IMR-90 (cell line): ENCODE measurements around the gene KAT2B. TPM values are rescaled to one million over a fixed set of nuclear protein-coding genes. Genes with fewer than 3 reads are reported as not detected.

Experiments used
- ATAC-seq: fragments of 200-7000 bp; cut with Tn5 transposase; 2 replicates; pipeline ENCODE4 v1.9.1; 2020; ENCODE audit warnings: low read depth, mild to moderate bottlenecking, moderate library complexity
- BruUV-seq: library from RNA; stranded (reverse); fragments of 400-500 nt; replicated peaks from 2 replicates; lab custom pipeline; 2021; lab: Mats Ljungman, UMichigan
- CTCF ChIA-PET: fragments of 300-600 bp; formaldehyde crosslinking; extraction: SDS; loops from one replicate; lab custom pipeline; 2021; ENCODE audit warnings: antibody characterized with exemption; lab: Yijun Ruan, JAX
- POLR2A ChIA-PET: fragments of 300-600 bp; sonication (Branson Sonifier 250); formaldehyde crosslinking; loops from one replicate; lab custom pipeline; 2022; ENCODE audit warnings: antibody characterized with exemption; ENCODE audit not compliant: unreplicated experiment; lab: Charles Lee
- DNase-seq: peaks from one replicate; pipeline ENCODE4 v3.0.0; 2013
- H2AFZ ChIP-seq: replicated peaks from 2 replicates; pipeline ENCODE3; 2013; ENCODE audit warnings: low read length, mild to moderate bottlenecking; ENCODE audit not compliant: poor library complexity
- H2AK5ac ChIP-seq: 2 replicates; pipeline ENCODE4 v1.6.1; 2013; ENCODE audit warnings: low read depth, low read length, inconsistent platforms
- H2AK9ac ChIP-seq: replicated peaks from 2 replicates; pipeline ENCODE3; 2013; ENCODE audit warnings: mild to moderate bottlenecking, low read depth, low read length, moderate library complexity; ENCODE audit not compliant: poor library complexity
- H2BK120ac ChIP-seq: 2 replicates; pipeline ENCODE4 v1.6.1; 2013; ENCODE audit warnings: low read depth, low read length, inconsistent platforms
- H2BK15ac ChIP-seq: 3 replicates; pipeline ENCODE4 v1.6.1; 2013; ENCODE audit warnings: low read depth, low read length, inconsistent platforms
- H2BK20ac ChIP-seq: 2 replicates; pipeline ENCODE4 v1.6.1; 2013; ENCODE audit warnings: low read depth, mild to moderate bottlenecking, inconsistent platforms, low read length, moderate library complexity
- H2BK5ac ChIP-seq: 2 replicates; pipeline ENCODE4 v1.6.1; 2013; ENCODE audit warnings: mild to moderate bottlenecking, low read depth, low read length, inconsistent platforms; ENCODE audit not compliant: poor library complexity, severe bottlenecking
- H3K14ac ChIP-seq: replicated peaks from 2 replicates; pipeline ENCODE4 v1.6.1; 2013; ENCODE audit warnings: low read depth, low read length, inconsistent platforms
- H3K18ac ChIP-seq: 2 replicates; pipeline ENCODE4 v1.6.1; 2013; ENCODE audit warnings: low read depth, low read length, control low read depth
- H3K23ac ChIP-seq: 2 replicates; pipeline ENCODE4 v1.6.1; 2013; ENCODE audit warnings: low read depth, low read length, inconsistent platforms
- H3K27ac ChIP-seq: 2 replicates; pipeline ENCODE4 v1.5.1; 2013; ENCODE audit warnings: mild to moderate bottlenecking, control low read depth, low read length; ENCODE audit not compliant: insufficient read depth
- H3K27me3 ChIP-seq: 2 replicates; pipeline ENCODE4 v1.6.1; 2013; ENCODE audit warnings: low read length; ENCODE audit not compliant: control insufficient read depth, insufficient read depth
- H3K36me3 ChIP-seq: 2 replicates; pipeline ENCODE4 v1.6.1; 2013; ENCODE audit warnings: low read length, mixed read lengths; ENCODE audit not compliant: control insufficient read depth, insufficient read depth
- H3K4ac ChIP-seq: 2 replicates; pipeline ENCODE4 v1.6.1; 2013; ENCODE audit warnings: low read depth, low read length, inconsistent platforms
- H3K4me1 ChIP-seq: 2 replicates; pipeline ENCODE4 v1.6.1; 2013; ENCODE audit warnings: low read length, mixed read lengths; ENCODE audit not compliant: control insufficient read depth, insufficient read depth
- H3K4me2 ChIP-seq: 2 replicates; pipeline ENCODE4 v1.6.1; 2013; ENCODE audit warnings: low read depth, mild to moderate bottlenecking, control low read depth, low read length, moderate library complexity
- H3K4me3 ChIP-seq: 2 replicates; pipeline ENCODE4 v1.5.1; 2013; ENCODE audit warnings: low read depth, mild to moderate bottlenecking, control low read depth, low read length, moderate library complexity; ENCODE audit not compliant: insufficient read depth
- H3K56ac ChIP-seq: 2 replicates; pipeline ENCODE4 v1.6.1; 2013; ENCODE audit warnings: low read length, inconsistent platforms; ENCODE audit not compliant: insufficient read depth; ENCODE audit errors: extremely low read depth
- H3K79me1 ChIP-seq, 2 experiments: 2 replicates each; pipeline ENCODE4 v1.6.1; 2013; ENCODE audit warnings: low read length in 2 of 2, inconsistent platforms in 1 of 2, low read depth in 1 of 2
- H3K9ac ChIP-seq: 2 replicates; pipeline ENCODE4 v1.6.1; 2013; ENCODE audit warnings: low read depth, low read length, control low read depth
- H3K9me1 ChIP-seq: 2 replicates; pipeline ENCODE4 v1.6.1; 2013; ENCODE audit warnings: low read length, inconsistent platforms; ENCODE audit not compliant: insufficient read depth
- H3K9me3 ChIP-seq: 2 replicates; pipeline ENCODE4 v1.6.1; 2013; ENCODE audit warnings: low read length; ENCODE audit not compliant: control insufficient read depth, insufficient read depth
- H4K20me1 ChIP-seq: 2 replicates; pipeline ENCODE4 v1.6.1; 2013; ENCODE audit warnings: low read length, inconsistent platforms; ENCODE audit not compliant: insufficient read depth
- H4K5ac ChIP-seq: 2 replicates; pipeline ENCODE4 v1.6.1; 2013; ENCODE audit warnings: mild to moderate bottlenecking, low read depth, low read length, control low read depth
- H4K8ac ChIP-seq, 2 experiments: 2 replicates each; pipeline ENCODE4 v1.6.1; 2013; ENCODE audit warnings: low read depth in 2 of 2, low read length in 2 of 2, control low read depth in 1 of 2, inconsistent platforms in 1 of 2
- H4K91ac ChIP-seq: 2 replicates; pipeline ENCODE4 v1.6.1; 2013; ENCODE audit warnings: low read depth, low read length, inconsistent platforms; ENCODE audit not compliant: insufficient read depth
- BHLHE40 ChIP-seq: fragments of 150-350 bp; IDR thresholded peaks from 2 replicates; pipeline ENCODE4 v1.6.1; 2016; ENCODE audit warnings: mild to moderate bottlenecking, low read depth, low read length
- CEBPB ChIP-seq: IDR thresholded peaks from 2 replicates; pipeline ENCODE4 v1.6.1; 2012; ENCODE audit warnings: low read depth, low read length, improper control_type of control experiment
- FOS ChIP-seq: fragments of 150-350 bp; IDR thresholded peaks from 2 replicates; pipeline ENCODE4 v1.6.1; 2016; ENCODE audit warnings: low read depth, low read length
- MAFK ChIP-seq: IDR thresholded peaks from 2 replicates; pipeline ENCODE4 v1.6.1; 2012; ENCODE audit warnings: low read depth, low read length, improper control_type of control experiment
- MAZ ChIP-seq: IDR thresholded peaks from 2 replicates; pipeline ENCODE4 v1.6.1; 2012; ENCODE audit warnings: low read depth, mild to moderate bottlenecking, low read length, improper control_type of control experiment, moderate library complexity, borderline replicate concordance
- MXI1 ChIP-seq: IDR thresholded peaks from 2 replicates; pipeline ENCODE4 v1.6.1; 2012; ENCODE audit warnings: low read depth, mild to moderate bottlenecking, low read length, moderate library complexity, borderline replicate concordance
- NFE2L2 ChIP-seq: fragments of 150-350 bp; IDR thresholded peaks from 2 replicates; pipeline ENCODE4 v1.6.1; 2016; ENCODE audit warnings: low read depth, mild to moderate bottlenecking, low read length
- RFX5 ChIP-seq: IDR thresholded peaks from 2 replicates; pipeline ENCODE4 v1.8.0; 2012; ENCODE audit warnings: low read depth, mild to moderate bottlenecking, low read length, moderate library complexity
- SMC3 ChIP-seq: fragments of 150-350 bp; IDR thresholded peaks from 2 replicates; pipeline ENCODE4 v1.6.1; 2016; ENCODE audit warnings: low read depth, mild to moderate bottlenecking, antibody characterized with exemption, low read length, moderate library complexity
- WGBS, 2 experiments: methylation state at CpG; one replicate each; pipeline versions ENCODE4 v1.1.5 to v1.1.7; 2013; ENCODE audit warnings: missing lambda C conversion rate in 2 of 2; ENCODE audit not compliant: insufficient read length in 1 of 2; ENCODE audit errors: extremely low coverage in 2 of 2; 5-methylcytosine and 5-hydroxymethylcytosine counted together
- dilution Hi-C: fragments of 300-500 bp; cut with HindIII; formaldehyde crosslinking; loops from one replicate; pipeline ENCODE4 v1.14.3; 2018; ENCODE audit warnings: low sequenced_read_pairs; ENCODE audit not compliant: unreplicated experiment
- in situ Hi-C: fragments of 300-500 bp; cut with MboI; formaldehyde crosslinking; loops from 3 replicates; pipeline ENCODE4 v1.14.3; 2019; ENCODE audit warnings: low sequenced_read_pairs, inconsistent platforms, mixed read lengths
- intact Hi-C: fragments of 100-400 bp; cut with micrococcal nuclease; formaldehyde crosslinking; loops from 2 replicates; pipeline ENCODE4 v1.10.0; 2022
- polyA plus RNA-seq, 3 experiments: library from polyadenylated mRNA; depleted of rRNA; stranded (reverse); fragments of >200 nt; gene quantifications; 2 replicates each; pipeline ENCODE4 v1.2.3, GENCODE V29; 2012; ENCODE audit warnings: low replicate concordance in 1 of 3
- total RNA-seq: library from RNA; depleted of rRNA; stranded (reverse); fragments of >200 nt; gene quantifications from 2 replicates; pipeline ENCODE4 v1.2.3, GENCODE V29; 2012

The KAT2B gene
- total and polyA plus RNA-seq, 2 of the 4 experiments (the other 2 are of a cell fraction): 2.0 to 2.2 TPM

DNA sequence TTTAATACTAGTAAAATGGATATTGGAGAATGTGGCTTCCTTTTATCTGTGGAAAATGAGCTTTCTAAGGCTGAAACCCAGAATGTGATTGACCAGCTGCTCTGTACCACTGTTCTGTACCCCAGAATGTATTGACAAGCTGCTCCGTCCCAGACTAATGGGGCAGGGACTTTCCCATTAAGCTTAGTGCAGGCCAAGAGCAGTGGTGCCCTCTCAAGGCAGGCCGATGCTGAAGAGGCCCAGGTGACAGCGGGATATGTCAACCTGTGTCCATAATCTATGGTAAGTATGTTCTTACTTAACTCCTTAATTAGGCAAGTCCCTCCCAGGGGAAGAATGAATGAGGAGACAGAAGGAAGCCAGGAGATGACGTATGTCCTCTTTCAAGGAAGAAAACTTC is 114.7 kb downstream of the KAT2B start:
- H4K5ac ChIP-seq: no peak overlapping the region
- H2AK9ac ChIP-seq: no peak overlapping the region
- no peak overlapping the region for H2BK5ac ChIP-seq
- H2BK20ac ChIP-seq: no peak overlapping the region
- no peak overlapping the region for H4K91ac ChIP-seq
- no peak overlapping the region for H2AK5ac ChIP-seq
- no peaks in the 10 kb centered on the region for H4K20me1 ChIP-seq
- WGBS, 2 experiments: 88% methylated on average over 1 of the region's 4 CpGs; no CpG with 5 or more reads in 1 of the 2 experiments
- no peaks in the 10 kb centered on the region for H3K27me3 ChIP-seq
- no peaks in the 10 kb centered on the region for H3K79me1 ChIP-seq
- no peak overlapping the region for H4K8ac ChIP-seq
- no peak overlapping the region for H3K4me2 ChIP-seq
- H3K18ac ChIP-seq: no peak overlapping the region
- H3K23ac ChIP-seq: no peak overlapping the region
- no peak overlapping the region for H3K14ac ChIP-seq
- H2BK120ac ChIP-seq: no peak overlapping the region
- H3K56ac ChIP-seq: no peak overlapping the region
- in situ Hi-C loops (no loop called here), intact Hi-C loops (no loop called here), dilution Hi-C loops (no loop called here)
- H3K4ac ChIP-seq: no peak overlapping the region
- TF ChIP-seq SMC3: no peak
- no peak for TF ChIP-seq FOS
- TF ChIP-seq CEBPB: no peak
- TF ChIP-seq BHLHE40: no peak
- TF ChIP-seq RFX5: no peak
- no peak for TF ChIP-seq NFE2L2
- no peak for TF ChIP-seq MXI1
- no peak for TF ChIP-seq MAFK
- no peak for TF ChIP-seq MAZ
- no peaks in the 10 kb centered on the region for H3K9me3 ChIP-seq
- H2BK15ac ChIP-seq: no peak overlapping the region
- POLR2A ChIA-PET: no interaction called here
- no peak overlapping the region for H3K27ac ChIP-seq
- no peaks in the 10 kb centered on the region for H3K4me1 ChIP-seq
- H3K9ac ChIP-seq: no peak overlapping the region
- CTCF ChIA-PET: interaction anchor here (0.8 to 1.2 kb wide), 2 partner anchors 16 to 115 kb away, joined by 3 to 4 read pairs; partner anchors contain the start of gene KAT2B
- H3K36me3 ChIP-seq: no peaks in the 10 kb centered on the region
- BruUV-seq: no TSS peak
- H3K4me3 ChIP-seq: no peak overlapping the region
- H2AFZ ChIP-seq: no peak overlapping the region
- ATAC-seq (no peak), DNase-seq (no peak)
- no peaks in the 10 kb centered on the region for H3K9me1 ChIP-seq
